Brain microvascular endothelial cell (primary cell): ENCODE measurements around the gene DDX54.

ENCODE experiments used
- DNase-seq: peaks from one replicate; pipeline ENCODE4 v3.0.0-alpha.2; 2020
- H3K27ac ChIP-seq: fragments of 250-450 bp; sonication (Bioruptor Pico); 2 replicates; pipeline ENCODE4 v1.5.1; 2020; ENCODE audit warnings: mild to moderate bottlenecking, moderate library complexity
- H3K27me3 ChIP-seq: fragments of 250-450 bp; sonication (Bioruptor Pico); replicated peaks from 2 replicates; pipeline ENCODE4 v1.5.1; 2020; ENCODE audit warnings: mild to moderate bottlenecking
- H3K36me3 ChIP-seq: fragments of 250-450 bp; sonication (Bioruptor Pico); replicated peaks from 2 replicates; pipeline ENCODE4 v1.5.1; 2020; ENCODE audit warnings: mild to moderate bottlenecking
- H3K4me3 ChIP-seq: 2 replicates; pipeline ENCODE4 v1.5.1; 2011; ENCODE audit warnings: low read depth, mild to moderate bottlenecking, control low read depth, low read length, moderate library complexity
- in situ Hi-C: cut with HindIII; loops from 2 replicates; pipeline ENCODE4 v1.10.0; 2017; ENCODE audit warnings: low sequenced_read_pairs, low pct_ligation_motif_present
- TF ChIP-seq, protein P1 (sequence below): IDR thresholded peaks from 2 replicates; pipeline ENCODE4 v1.5.1; 2011; ENCODE audit warnings: low read depth, mild to moderate bottlenecking, moderate library complexity, low read length, control low read depth, inconsistent platforms; ENCODE audit errors: missing control alignments

Gene DDX54

DNA sequence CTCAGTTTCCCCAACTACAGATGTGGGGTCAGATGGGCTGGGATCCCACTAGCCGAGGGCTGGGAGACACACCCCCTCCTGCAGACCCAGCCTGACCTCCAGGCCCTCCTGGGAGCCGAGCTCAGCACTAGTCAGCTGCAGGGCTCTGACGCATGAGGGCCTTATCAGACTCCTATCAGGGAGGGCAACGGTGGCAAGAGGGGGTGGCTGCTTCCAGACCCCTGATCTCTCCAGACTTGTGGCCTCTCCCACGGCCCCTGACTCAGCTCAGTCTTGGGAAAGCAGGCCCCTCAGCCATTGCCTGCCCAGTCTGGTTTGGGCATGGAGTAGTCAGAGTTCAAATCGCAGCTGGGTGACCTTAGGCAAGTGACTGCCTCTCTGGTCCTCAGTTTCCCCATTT is 52.2 kb downstream of the DDX54 start:
- Histone ChIP-seq H3K27me3 (peaks cover 2% of the 10 kb centered on the region), H3K36me3 (no peaks in the 10 kb centered on the region), H3K4me3 (no peak overlapping the region), H3K27ac (no peak overlapping the region)
- TF ChIP-seq, protein P1, sequence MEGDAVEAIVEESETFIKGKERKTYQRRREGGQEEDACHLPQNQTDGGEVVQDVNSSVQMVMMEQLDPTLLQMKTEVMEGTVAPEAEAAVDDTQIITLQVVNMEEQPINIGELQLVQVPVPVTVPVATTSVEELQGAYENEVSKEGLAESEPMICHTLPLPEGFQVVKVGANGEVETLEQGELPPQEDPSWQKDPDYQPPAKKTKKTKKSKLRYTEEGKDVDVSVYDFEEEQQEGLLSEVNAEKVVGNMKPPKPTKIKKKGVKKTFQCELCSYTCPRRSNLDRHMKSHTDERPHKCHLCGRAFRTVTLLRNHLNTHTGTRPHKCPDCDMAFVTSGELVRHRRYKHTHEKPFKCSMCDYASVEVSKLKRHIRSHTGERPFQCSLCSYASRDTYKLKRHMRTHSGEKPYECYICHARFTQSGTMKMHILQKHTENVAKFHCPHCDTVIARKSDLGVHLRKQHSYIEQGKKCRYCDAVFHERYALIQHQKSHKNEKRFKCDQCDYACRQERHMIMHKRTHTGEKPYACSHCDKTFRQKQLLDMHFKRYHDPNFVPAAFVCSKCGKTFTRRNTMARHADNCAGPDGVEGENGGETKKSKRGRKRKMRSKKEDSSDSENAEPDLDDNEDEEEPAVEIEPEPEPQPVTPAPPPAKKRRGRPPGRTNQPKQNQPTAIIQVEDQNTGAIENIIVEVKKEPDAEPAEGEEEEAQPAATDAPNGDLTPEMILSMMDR = no peak
- DNase-seq = no peak
- in situ Hi-C loops = no loop called here

DNA sequence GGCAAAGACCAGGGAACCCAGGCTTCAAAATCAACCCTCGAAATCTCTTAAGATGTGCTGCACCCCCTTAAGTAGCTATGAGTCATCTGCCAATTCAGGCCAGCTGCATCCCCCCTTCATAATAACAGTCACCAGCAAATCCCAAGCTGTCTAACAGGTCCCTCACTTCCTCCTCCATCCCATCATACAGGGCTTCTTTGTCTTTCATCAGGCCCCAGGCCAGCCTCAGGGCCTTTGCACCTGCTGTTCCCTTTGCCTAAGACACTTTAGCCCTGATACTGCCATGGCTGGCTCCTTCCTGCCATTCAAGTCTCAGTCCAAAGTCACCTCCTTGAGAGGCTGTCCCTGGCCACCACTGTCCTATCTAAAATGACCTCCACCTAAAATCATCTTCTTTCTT is 53.7 kb downstream of the DDX54 start:
- H3K36me3 ChIP-seq = no peaks in the 10 kb centered on the region
- H3K27me3 ChIP-seq = peaks cover 4% of the 10 kb centered on the region
- TF ChIP-seq, protein P1 = no peak
- H3K27ac ChIP-seq = no peak overlapping the region
- no peak for DNase-seq
- no peak overlapping the region for H3K4me3 ChIP-seq
- in situ Hi-C loops = no loop called here

DNA sequence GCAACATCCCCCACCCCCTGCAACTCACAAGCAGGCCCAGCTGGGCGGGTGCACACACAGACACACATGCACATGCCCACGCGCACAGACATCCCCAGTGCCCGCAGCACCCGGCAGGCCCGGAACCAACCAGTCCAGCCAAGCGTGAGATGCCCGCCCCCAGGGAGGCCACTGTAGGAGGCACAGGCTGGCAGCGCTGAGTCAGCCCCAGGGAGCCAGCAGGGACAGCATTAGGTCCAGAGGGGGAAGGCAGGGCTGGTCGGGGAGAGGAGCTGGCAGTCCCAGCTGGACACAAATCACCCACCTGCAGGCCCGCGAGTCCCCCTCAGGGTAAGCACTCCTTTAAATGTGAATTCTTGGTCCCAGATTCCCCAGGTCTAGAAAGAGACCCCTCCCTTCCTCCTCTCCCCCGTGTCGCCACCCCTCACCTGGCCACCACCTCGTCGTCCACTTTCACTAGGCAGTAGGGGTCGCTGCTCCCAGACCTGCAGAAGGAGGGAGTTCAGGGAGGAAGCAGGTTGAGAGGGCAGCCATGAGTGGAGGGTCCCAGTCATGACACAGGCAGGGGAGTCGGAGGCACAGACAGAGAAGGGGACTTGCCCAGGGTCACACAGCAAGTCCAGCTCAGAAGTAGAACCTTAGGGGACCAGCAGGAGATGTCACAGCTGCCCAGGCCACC is 54.7 kb downstream of the DDX54 start:
- no peak for DNase-seq
- Histone ChIP-seq H3K27ac (no peak overlapping the region), H3K36me3 (no peaks in the 10 kb centered on the region), H3K4me3 (no peak overlapping the region), H3K27me3 (peaks cover 4% of the 10 kb centered on the region)
- TF ChIP-seq, protein P1 = peak; percentile 50
- in situ Hi-C loops = no loop called here

DNA sequence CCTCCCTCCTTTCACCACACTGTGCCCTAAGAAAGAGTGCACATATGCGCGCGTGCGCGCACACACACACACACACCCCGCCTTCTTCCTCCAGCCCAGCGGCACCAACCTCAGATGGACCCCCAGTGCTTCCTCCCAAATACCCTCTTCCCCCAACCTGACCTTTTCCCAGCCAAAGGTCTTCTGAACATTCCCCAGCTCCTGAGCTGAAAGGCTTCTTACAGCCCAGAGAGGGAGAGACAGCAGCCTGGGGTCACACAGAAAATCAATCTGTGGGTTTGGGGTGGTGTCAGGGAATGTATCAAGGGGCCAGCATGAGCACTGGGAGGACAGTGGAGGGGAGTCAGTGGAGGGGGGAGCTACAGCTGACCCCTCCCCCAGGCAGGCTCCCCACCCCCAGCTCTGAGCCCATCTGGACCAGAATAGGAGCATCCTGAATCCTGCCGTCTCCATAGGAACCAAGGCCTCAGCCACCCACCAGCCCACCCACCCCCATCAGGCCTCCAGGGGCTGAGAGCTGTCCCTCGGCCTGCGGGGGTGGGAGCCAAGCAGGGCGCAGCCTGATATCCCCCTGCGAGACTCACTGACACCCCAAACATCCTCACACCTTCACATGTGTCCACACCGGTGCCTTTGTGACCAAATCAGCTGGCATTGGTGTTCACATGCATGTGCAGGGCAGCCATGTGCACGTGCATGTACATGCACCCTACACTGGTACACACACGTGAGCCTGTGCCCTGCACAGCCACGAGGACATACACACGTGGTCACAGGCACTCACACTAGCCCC is 55.4 kb downstream of the DDX54 start:
- no peak for DNase-seq
- no peaks in the 10 kb centered on the region for H3K36me3 ChIP-seq
- peaks cover 4% of the 10 kb centered on the region for H3K27me3 ChIP-seq
- in situ Hi-C loops = no loop called here
- H3K27ac ChIP-seq = no peak overlapping the region
- no peak overlapping the region for H3K4me3 ChIP-seq
- TF ChIP-seq, protein P1 = no peak

DNA sequence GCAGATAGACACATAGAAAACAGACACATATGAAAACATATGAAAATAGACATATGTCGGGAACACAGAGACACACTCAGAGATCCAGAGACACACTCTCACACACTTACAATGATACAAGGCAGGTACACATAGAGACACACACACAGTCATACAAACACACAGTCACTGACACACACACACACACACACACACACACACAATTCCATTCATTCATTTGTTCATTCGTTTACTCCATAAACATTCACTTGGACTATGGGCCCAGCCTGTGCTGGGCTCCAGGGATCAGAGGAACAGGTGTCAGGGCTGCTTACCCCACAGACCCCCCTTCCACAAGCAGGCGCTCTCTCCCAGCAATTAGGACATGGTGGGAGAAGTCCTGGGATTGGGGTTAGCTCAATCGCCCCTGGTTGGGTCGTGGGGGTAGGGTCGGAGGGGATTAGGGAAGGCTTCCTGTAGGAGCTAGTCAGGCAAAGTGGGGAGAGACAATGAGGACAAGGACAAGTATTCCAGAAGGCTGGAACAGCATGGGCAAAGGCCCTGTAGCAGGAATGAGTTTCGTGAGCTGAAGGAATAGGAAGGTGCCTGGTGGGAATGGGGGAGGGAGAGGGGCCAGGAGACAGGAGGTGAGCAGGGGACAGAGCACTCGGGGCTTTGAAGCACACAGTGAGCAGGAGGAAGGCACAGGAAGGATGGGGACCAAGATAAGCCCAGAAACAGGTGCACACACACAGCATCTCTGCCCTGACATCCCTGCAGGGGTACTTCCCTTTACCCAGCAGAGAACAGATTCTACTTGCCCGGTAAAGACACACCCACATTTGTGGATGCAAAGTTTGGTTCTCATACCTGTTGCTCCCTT is 56.2 kb downstream of the DDX54 start:
- in situ Hi-C loops = no loop called here
- H3K27ac ChIP-seq = no peak overlapping the region
- TF ChIP-seq, protein P1 = no peak
- DNase-seq = no peak
- peaks cover 4% of the 10 kb centered on the region for H3K27me3 ChIP-seq
- no peaks in the 10 kb centered on the region for H3K36me3 ChIP-seq
- H3K4me3 ChIP-seq = no peak overlapping the region
